OCI-LY7 (cell line): ENCODE results near the gene COL8A2.

Experiments used
- EZH2phosphoT487 ChIP-seq: fragments of 200-600 bp; sonication (generic); IDR thresholded peaks from 2 replicates; pipeline ENCODE4 v1.6.1; 2018; ENCODE audit warnings: low read depth, borderline replicate concordance, mild to moderate bottlenecking, mixed run types, antibody characterized with exemption, low read length, moderate library complexity, mixed read lengths
- TF ChIP-seq, protein P1 (sequence below): fragments of 200-600 bp; sonication (generic); conservative IDR thresholded peaks from 2 replicates; pipeline ENCODE4 v1.5.1; 2014; ENCODE audit warnings: mild to moderate bottlenecking, antibody characterized with exemption, low read length, moderate library complexity, mixed read lengths

DNA sequence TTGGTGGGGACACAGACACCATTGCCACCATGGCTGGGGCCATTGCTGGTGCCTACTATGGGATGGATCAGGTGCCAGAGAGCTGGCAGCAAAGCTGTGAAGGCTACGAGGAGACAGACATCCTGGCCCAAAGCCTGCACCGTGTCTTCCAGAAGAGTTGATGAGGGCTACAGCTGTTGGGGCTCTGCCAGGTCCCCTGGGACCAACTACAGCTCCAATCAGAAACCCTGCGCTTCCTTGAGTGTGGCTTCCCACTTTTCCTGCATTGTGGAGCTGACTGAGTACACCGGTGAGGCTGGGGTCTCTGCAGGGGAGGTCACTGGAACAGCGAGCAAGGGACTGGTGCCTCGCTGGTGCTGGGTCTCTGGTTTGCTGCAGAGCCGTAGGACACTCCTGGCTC, 31.8 kb downstream of the COL8A2 start:
- TF ChIP-seq, protein P1, sequence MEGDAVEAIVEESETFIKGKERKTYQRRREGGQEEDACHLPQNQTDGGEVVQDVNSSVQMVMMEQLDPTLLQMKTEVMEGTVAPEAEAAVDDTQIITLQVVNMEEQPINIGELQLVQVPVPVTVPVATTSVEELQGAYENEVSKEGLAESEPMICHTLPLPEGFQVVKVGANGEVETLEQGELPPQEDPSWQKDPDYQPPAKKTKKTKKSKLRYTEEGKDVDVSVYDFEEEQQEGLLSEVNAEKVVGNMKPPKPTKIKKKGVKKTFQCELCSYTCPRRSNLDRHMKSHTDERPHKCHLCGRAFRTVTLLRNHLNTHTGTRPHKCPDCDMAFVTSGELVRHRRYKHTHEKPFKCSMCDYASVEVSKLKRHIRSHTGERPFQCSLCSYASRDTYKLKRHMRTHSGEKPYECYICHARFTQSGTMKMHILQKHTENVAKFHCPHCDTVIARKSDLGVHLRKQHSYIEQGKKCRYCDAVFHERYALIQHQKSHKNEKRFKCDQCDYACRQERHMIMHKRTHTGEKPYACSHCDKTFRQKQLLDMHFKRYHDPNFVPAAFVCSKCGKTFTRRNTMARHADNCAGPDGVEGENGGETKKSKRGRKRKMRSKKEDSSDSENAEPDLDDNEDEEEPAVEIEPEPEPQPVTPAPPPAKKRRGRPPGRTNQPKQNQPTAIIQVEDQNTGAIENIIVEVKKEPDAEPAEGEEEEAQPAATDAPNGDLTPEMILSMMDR = no peak
- no peak for TF ChIP-seq EZH2phosphoT487
